Measurements from ENCODE around the gene BCL2L12.
A peak's percentile ranks its signal among the peaks of the same experiment; 100 is the strongest.

The BCL2L12 gene

DNA sequence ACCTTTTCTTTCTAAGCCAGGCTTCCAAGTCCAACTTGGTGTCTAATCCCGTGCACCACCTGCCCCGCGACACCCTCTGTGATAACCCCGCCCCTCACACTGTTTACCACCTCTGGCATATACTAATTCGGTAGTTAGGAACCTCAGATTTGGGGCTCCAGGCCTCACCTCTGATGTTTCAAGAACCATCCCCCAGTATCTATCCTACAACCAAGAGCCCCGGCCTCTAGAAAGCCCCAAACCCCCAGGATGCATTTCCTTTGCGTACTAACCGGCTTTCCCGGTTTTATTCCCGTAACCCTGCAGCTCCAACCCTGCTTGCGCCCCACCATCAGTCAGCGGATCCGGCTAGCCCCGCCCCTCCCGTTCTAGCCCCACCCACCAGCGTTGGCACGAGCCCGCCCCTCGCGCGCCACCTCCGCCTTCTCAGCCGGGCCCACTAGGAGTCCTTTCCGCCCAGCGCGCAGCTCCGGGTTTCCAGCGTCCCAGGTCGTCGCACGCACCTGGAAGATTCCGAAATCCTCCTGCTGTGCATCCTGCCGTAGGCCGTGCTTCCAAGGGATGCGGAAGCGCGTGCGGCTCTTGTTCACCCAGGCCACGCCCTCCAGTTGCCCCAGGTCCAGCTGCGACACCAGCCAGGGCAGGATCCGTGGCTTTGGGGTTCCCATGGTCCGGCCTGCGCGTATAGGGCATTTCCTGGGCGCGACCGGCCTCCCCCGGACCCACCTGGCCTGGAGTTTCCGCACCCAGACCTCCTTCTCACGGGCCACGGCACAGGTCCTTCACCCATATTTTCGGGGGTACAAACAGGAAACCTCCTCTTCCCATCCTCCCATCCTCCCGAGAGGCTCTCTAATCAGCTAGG is 1.3 kb upstream of the BCL2L12 start:
- peak; percentile 85 for DNase-seq (ENCODE audit: low spot score)

DNA sequence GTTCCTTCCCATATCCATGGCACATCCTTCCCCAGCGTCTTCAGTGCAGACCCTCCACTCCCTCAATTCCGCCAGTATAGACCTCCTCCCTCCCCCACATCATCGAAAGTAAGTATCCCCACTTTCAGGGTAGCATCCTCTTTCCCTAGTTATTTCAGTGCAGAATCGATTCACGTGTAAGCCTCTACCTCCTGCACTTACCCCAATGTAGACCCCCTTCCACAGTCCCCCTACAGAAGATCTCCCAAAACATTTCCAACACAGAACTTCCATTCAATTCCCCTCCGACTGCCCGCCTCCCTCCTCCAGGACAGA is 740 bp upstream of the BCL2L12 start:
- DNase-seq (ENCODE audit: low spot score), result no peak

DNA sequence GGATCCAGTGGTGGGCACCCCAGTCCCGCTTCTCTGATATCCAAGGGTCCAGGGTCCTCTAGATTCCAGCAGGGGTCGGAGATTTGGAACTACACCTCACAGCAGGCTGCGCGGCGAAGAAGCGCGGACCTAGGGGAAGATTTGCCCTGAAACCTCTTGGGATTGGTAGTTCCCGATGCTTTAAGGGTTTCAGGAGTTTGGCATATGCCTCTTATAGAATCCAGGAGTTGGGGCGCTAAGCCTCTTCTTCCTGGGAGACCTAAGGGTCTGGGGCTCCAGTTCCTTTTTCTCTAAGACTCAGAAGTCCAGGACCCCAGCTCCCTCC is 349 bp downstream of the BCL2L12 start:
- no peak for DNase-seq (ENCODE audit: low spot score)

DNA sequence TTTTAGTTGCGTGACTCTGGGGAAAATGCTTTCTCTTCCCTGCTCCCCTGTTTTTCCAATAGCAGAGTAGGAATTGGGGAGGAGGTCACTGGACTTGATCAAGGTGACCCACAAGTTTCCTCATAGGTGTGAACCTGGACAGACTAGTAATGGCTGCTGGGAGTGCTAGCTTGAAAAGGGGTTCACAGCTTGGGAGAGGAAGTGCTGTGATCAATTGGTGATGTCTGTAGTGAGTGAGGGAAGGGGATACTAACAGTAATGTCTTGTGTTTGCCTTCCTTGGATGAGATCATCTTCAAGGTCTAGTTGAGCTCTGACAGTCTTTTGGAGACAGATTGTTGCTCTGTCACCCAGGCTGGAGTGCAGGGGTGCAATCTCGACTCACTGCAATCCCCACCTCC is 1.7 kb downstream of the BCL2L12 start:
- DNase-seq (ENCODE audit: low spot score), result no peak

DNA sequence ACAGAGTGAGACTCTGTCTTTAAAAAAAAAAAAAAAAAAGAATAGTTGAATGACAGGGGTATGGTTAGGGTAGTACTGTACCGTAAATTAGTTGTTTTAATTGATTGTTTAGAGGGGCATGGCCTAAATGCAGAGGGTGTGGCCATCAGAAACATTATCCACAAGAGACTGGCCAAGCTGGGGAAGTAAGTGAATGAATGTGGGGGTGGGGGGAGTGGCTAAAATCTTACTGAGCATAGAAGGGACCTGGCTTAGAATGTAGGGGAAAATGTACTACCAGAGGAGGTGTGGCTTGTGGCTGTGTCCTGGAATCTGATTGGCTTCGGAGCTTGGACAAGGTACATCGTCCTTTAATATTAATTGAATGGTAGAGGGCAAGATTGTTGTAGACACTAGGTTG is 3.8 kb downstream of the BCL2L12 start:
- DNase-seq (ENCODE audit: low spot score), result no peak

DNA sequence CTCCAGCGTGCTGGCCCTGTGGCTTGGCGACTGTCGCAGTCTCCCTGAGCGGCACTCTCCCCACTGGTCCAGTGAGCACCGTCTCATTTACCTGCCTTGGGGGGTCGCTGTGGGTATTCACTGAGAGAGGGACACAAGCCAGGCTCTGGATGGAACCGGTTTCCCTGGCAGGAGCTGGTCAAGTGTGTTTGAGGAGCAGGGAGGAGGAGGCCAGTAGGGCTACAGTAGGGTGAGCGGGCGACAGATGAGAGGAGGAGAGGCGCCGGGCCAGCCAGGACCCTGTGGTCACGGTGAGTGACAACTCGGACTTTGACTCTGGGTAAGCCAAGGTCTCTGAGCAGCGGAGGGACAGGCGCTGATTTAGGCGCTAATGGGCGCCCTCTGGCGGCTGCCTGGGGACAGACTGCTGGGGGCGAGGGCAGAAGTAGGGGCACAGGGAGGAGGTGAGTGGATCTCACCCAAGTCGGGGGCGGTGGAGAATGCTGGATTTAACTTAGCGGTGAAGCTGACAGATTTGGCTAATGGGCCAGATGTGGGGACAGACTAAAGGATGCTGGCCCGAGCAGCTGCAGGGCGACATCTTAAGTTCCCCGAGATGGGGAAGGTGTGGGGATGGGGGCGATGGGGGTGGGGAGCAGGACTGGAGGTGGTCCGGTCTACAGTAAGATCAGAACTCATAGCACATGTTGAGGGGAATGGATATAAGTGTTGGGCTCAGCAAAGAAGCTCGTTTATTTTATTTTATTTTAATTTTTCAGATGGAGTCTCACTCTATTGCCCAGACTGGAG is 6.6 kb downstream of the BCL2L12 start:
- no peak for DNase-seq (ENCODE audit: low spot score)

DNA sequence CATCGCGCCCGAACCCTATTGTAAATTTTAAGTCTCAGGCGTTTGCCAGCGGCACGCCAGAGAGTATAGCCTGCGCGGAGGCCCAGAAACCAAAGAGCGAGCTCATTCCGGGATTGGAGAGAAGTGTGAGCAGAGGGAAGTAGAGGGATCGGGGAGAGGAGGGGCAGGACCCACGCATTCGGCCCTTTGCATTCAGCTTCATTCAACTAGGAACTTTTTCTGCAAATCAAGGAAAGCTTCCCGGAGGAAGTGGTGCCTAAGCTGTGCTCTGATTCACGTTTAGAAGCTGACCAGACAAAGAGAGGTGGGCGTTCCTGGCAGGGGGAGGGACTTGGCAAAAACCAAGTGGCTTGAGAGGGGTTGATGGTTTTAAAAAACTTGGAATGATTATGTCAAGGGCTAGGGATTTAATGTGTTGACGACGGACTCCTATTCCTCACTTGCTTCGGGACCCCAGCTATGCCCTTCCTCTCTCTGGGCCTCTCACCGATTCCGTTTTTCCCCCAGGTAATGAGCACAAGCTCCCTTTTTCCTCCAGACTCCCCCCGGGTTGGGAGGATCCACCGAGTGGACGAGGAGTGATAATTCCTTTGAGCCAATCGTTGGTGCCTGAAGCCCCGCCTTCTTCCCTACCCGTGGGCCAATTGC is 10.5 kb downstream of the BCL2L12 start:
- no peak for DNase-seq (ENCODE audit: low spot score)

DNA sequence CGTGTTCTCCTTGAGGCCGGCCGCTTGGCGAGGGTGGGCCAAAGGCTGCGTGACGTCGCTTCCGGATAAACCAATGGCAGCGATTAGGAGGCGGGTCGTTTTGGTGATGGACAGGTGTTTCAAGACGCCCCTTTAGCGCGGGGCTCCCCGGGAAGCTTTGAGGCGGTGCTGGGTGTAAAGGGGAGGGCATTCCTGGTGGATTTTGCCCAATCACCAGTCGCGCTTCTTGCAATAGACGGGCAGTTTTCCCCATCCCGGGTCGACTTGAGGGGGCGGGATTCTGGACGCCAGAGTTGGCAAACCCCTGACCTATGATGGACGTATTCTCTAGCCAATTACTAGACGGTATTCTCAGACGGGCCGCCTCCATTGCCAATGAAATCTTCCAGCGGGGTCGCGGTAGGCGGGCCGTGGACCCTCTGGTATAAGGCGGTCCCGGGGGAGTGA is 11.1 kb downstream of the BCL2L12 start:
- peak; percentile 100 for DNase-seq (ENCODE audit: low spot score)

DNA sequence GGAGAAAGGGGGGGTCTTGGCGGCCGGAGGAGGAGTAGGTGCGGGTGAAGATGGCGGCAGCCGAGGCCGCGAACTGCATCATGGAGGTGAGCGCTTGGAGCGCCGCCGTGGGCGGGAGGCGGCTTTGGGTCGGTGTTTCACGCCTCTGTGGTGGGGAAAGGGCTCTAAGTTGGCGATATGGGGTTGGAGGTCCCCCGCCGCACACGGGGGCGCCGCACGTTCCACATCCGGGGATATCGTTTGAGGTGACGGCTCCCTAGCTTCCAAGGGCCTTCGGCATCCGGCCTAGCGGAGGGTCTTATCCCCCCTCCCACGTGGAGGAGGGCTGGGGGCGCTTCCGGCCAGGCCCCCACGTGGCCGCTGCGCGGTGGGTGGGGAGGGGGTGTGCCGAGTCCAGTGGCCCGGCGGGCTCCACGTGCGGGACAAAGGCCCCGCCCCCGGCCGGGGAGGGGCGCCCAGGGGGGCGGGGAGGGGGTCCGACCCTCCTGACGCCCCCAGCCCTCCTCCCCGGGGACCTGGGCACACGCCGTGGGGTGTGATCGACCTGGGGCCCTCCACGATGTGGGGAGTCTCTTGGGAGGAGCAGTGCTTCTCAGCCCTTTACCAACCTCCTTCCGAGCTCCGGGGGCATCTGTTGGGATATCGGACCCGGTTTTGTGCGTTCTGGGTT is 11.6 kb downstream of the BCL2L12 start, which contains the start of gene PRMT1:
Gene PRMT1, plus strand, starts transcription at position 41 of the 670 bp plus-strand sequence. Its CDS starts 10 bp downstream, at position 51.
- DNase-seq (ENCODE audit: low spot score), result no peak

DNA sequence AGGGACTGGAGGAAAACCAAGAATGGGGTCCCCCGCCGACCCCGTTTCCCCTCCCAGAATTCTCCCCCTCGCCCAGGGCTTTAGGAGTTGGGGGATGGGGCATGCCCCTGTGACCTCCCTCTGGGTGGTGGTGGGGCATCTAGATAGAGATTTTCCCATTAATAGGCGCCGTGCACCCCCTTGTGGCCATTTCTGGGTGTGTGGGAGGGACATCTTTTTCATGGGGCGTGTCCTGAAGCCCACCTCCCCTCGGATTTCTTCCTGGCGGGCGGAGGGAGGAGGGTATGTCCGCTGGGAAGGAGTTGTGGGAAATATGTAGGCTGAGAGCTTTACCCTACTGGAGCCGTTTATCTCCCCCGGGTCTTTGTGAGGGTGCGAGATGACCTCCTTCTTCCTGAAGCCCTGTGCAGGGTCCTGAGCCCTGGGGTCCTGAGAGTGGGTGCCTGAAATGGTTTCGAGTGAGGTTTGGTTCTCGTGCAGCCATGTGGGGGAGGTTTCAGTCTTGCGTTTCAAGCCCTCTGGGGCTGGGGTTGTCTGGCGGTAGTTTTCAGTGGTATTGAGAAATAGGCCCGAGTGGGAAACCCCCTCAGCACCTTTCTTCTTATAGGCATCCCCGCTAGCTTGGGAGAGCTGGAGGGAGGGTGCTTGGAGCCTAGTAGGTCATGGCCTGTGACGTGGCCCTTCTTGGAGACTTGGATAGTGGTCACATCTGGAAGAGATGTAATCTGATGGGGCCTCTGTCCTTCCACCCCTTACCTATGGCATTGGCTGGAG is 12.4 kb downstream of the BCL2L12 start:
- no peak for DNase-seq (ENCODE audit: low spot score)

DNA sequence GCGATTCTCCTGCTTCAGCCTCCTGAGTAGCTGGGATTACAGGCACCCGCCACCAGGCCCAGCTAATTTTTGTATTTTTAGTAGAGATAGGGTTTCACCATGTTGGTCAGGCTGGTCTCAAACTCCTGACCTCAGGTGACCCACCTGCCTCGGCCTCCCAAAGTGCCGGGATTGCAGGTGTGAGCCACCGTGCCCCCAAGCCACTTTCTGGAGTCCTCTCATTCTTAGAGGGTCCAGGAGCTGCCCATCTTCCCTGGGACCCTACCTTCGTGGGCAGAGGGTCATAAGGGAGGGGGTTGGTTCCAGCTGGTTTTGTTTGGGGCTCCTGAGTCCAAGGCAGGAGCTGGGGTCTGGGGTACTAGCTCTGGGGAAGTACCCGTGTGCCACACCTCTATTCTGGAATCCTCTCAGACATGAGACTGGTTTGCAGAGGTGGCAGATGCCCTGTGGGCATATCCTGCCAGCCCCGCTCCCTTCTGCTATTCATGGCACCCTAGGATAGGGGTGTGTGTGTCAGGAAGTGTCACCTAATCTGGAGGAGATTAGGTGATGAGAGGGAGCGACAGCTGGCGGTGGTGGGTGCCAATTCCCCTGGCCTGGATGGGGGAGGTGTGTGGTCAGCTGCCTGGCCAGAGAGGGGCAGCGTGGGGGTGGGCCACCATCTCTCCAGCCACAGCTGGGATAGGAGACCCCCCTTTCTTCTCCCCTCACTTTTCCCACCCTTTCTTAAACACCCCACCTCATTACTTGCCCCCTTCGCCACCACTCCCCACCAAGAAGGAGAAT is 13.4 kb downstream of the BCL2L12 start:
- no peak for DNase-seq (ENCODE audit: low spot score)

DNA sequence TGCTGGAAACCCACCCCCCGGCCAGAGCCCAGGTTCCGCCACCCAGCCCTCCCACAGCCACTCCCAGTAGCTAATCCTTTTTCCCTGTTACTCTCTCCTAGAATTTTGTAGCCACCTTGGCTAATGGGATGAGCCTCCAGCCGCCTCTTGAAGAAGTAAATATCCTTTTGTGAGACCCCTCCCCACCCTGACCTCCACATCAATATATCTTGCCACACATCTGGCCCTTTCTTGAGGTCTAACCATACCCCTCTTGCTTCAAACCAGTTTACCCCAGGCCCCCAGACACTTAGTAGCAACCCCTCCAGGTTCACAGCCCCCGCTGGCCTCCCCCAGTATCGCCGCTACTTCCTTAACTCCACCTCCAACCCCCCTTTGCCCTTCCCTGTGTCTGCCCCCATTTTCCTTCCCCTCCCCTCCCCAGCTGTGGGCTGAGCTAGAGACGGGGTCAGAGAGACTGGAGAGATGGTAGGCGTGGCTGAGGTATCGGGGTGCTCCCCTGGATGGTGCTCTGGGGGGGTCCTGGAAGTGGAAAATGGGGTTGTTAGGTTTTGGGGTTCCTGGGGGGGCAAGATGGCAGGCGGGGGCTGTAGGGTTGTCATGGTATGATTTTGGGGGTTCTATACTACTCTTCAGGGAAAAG is 14.2 kb downstream of the BCL2L12 start:
- no peak for DNase-seq (ENCODE audit: low spot score)

DNA sequence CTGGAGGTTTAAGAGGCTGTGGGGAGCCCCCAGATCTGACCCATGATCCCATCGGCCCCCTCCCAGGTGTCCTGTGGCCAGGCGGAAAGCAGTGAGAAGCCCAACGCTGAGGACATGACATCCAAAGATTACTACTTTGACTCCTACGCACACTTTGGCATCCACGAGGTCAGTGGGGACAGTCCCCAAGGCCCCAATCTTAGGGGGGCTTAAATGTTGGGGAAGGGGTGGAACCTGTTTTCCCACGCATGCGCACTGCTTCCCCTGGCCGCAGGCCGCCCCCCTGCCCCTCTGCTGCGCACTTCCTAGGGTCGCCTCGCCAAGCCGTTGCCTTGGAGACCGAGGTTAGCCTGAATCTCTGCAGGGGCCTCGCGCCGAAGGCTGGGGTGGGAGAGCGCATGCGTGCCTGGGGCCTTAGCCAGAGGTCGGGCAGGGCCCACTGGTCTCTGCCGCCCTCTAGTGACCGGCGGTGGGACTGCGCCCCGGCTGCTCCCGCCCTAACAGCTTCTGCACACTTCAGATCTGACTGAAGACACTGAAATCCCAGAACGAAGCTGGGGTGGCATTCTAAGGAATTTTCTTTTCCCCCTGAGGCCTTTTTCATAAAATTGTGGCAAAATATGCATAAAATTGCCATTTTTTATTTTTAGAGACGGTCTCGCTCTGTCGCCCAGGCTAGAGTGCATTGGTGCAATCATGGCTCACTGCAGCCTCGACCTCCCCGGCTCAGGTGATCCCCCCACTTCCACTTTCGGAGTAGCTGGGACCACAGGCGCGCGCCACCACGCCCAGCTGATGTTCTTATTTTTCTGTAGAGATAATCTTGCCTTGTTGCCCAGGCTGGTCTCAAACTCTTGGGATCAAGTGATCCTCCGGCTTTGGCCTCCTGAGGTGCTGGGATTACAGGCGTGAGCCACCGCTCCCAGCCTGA is 15.0 kb downstream of the BCL2L12 start:
- DNase-seq (ENCODE audit: low spot score), result peak; percentile 83

DNA sequence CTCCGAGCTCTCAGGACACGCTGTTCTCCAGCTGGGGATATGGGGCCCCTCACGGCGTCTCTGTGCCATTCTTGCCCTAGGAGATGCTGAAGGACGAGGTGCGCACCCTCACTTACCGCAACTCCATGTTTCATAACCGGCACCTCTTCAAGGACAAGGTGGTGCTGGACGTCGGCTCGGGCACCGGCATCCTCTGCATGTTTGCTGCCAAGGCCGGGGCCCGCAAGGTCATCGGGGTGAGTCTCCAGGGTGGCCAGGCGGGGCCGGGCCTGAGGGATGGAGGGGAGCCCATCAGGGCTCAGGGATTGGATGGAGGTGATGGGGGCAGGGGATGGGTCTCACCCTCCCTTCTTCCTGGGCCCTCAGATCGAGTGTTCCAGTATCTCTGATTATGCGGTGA is 16.1 kb downstream of the BCL2L12 start:
- DNase-seq (ENCODE audit: low spot score), result no peak

DNA sequence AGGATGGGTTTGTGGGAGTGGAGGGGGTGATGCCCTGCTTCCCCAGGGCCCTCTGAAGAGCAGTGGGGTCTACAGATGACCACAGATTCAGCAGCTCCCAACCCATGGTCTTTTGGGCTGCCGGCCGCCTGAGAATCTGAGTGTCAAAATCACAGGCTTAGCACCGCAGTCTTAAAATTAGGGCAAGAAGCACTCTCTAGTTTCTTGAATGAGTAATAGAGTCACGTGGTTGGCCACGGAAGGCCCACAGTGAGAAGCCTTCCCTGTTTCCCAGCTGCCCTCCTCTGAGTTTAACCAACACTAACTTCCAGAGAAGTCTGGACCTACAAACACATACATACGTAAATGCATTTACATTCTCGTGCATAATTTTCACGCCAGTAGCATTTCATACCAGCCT is 16.5 kb downstream of the BCL2L12 start:
- DNase-seq (ENCODE audit: low spot score), result no peak

DNA sequence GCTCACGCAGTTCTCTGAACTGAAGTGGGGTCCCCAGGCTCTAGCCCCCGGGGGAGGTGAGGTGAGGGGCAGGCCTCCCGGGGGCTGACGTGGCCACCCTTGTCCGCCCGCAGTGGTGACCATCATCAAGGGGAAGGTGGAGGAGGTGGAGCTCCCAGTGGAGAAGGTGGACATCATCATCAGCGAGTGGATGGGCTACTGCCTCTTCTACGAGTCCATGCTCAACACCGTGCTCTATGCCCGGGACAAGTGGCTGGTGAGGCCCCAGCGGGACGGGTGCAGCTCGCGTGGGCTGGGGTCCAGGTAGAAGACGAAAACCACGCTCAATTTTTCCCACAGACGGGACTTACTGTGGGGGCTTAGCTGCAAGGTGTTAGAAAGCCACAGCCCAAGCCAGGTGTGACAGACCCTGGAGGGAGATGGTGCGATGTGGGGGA is 18.1 kb downstream of the BCL2L12 start:
- no peak for DNase-seq (ENCODE audit: low spot score)

DNA sequence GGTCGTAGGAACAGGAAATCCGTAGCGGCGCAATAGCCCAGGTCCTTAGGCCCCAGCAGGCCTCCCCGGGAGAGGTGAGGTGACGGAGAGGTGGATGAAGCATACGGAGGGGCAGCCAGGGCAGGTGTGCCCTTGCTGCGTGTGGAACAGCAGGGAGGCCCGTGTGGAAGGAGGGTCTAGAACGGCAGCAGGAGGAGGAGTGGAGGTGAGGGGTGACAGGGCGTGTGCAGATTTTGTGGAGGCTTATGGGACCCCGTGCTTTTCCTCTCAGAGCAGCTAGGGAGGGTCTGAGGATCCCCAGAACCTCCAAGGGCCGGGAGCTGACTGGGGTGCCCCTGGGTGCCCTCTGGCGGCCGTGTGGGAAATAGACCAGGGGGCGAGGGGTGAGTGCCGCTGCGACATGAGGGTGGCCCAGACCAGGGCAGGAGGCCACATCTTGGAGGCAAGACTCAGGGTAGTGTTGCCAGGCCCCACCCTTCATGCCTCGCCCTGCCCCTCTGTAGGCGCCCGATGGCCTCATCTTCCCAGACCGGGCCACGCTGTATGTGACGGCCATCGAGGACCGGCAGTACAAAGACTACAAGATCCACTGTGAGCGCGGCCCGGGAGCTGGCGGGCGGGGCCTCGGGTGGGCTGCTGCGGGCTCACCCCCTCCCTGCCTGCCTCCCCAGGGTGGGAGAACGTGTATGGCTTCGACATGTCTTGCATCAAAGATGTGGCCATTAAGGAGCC is 18.7 kb downstream of the BCL2L12 start:
- no peak for DNase-seq (ENCODE audit: low spot score)

DNA sequence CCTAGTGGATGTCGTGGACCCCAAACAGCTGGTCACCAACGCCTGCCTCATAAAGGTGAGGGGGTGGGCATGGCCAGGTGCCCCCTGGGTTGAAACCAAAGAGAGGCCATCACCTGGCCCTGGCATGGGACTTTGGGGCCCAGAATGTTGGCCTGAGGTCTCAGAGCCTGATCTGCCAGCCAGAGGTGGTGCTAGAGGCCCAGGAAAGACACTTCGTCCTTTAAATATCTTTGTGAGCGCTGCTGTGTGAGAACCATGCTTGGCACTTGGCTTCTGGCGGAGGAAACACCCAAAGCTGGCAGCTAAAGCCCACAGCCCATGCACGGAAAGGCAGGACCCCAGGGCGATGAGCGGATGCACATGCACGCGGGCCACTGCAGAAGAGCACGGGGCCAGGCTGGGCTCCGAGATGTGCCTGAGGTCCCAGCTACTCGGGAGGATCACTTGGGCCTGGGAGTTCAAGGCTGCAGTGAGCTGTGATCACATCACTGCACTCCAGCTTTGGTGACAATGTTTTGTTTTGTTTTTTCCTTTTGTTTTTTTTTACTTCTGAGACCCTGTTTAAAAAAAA is 19.3 kb downstream of the BCL2L12 start:
- DNase-seq (ENCODE audit: low spot score), result no peak
